ENCODE measurements around the gene NUP62. TPM values are rescaled to one million over a fixed set of nuclear protein-coding genes. Genes with fewer than 3 reads are reported as not detected.
A peak's percentile ranks its signal among the peaks of the same experiment; 100 is the strongest.
"Not testable (repeated sequence)": the region's sequence is repeated elsewhere in the genome, so short reads cannot be mapped to it uniquely, and the experiment has no call there.

The NUP62 gene
- total RNA-seq, 3 donors from 2014 or later (not counting 1 experiment from before 2014, with no cell fraction given): 34.2 to 57.4 (median 40.9) TPM

DNA sequence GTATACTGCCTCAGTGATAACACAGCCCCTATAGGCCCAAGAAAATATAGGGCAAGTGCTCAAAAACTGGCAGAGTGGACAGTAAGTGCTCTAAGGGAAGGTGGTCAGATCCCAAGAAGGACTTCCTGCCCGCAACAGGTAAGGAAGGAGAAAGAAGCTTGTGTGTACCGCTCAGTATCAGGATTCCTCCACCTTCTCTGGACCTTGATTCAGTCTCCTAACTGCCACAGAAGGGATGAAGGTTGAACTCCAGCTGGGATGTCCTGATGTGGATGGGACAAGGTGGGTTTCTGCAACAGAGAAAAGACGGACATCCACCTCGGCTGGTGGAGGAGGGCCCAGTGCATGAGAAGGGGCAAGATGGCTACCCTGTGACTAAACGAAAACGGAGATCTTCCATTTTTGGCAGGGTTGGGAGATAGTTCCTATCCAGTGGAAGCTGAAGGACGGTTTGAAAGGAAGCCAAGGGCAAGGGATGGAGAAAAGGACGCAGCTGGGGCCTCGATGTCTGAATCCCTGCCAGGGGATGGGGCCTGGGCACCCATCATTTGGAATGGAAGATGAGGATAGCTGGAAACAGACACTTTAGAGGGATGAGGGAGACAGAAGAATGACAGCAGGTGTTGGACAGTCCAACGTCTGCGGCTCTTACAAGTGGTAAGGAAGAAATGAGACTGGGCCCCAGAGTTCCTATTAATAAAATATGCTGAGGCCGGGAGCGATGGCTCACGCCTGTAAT, 1.6 kb downstream of the NUP62 start:
- ATAC-seq: no peak
- 84% methylated on average over 13 of the region's 14 CpGs for WGBS (ENCODE audit: insufficient coverage)
- peak overlapping the region; percentile 97 for H3K27ac Mint-ChIP-seq
- Histone ChIP-seq H3K4me3 (ENCODE audit: low read length) (no peak overlapping the region), H3K27ac (ENCODE audit: low read length) (no peak overlapping the region), H3K27me3 (ENCODE audit: control insufficient read depth, insufficient read depth, low read length) (no peaks in the 10 kb centered on the region), H3K36me3 (ENCODE audit: control insufficient read depth, insufficient read depth, low read length) (peaks cover 32% of the 10 kb centered on the region), H3K4me1 (ENCODE audit: control insufficient read depth, insufficient read depth, low read length) (peaks cover 66% of the 10 kb centered on the region), H3K9me3 (ENCODE audit: control insufficient read depth, insufficient read depth, low read length) (no peaks in the 10 kb centered on the region)
- H3K27me3 Mint-ChIP-seq (ENCODE audit: low read depth in 2 of 2): no peaks in the 10 kb centered on the region
- peak overlapping the region; percentile 99 for H3K4me3 Mint-ChIP-seq
- peaks cover 51 to 55% of the 10 kb centered on the region in 2 donors for H3K4me1 Mint-ChIP-seq
- intact Hi-C loops (cut with micrococcal nuclease): loop anchor here (2.0 kb wide), 1 partner anchor 51 kb away; the partner anchor contains the start of genes AKT1S1 and TBC1D17
- DNase-seq: no peak
- H3K9me3 Mint-ChIP-seq: peaks cover 0 to 5% of the 10 kb centered on the region in 2 donors
- TF ChIP-seq, protein P1, sequence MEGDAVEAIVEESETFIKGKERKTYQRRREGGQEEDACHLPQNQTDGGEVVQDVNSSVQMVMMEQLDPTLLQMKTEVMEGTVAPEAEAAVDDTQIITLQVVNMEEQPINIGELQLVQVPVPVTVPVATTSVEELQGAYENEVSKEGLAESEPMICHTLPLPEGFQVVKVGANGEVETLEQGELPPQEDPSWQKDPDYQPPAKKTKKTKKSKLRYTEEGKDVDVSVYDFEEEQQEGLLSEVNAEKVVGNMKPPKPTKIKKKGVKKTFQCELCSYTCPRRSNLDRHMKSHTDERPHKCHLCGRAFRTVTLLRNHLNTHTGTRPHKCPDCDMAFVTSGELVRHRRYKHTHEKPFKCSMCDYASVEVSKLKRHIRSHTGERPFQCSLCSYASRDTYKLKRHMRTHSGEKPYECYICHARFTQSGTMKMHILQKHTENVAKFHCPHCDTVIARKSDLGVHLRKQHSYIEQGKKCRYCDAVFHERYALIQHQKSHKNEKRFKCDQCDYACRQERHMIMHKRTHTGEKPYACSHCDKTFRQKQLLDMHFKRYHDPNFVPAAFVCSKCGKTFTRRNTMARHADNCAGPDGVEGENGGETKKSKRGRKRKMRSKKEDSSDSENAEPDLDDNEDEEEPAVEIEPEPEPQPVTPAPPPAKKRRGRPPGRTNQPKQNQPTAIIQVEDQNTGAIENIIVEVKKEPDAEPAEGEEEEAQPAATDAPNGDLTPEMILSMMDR (IDR thresholded peaks at IDR 0.05): no peak
- no peaks in the 10 kb centered on the region for H3K36me3 Mint-ChIP-seq

DNA sequence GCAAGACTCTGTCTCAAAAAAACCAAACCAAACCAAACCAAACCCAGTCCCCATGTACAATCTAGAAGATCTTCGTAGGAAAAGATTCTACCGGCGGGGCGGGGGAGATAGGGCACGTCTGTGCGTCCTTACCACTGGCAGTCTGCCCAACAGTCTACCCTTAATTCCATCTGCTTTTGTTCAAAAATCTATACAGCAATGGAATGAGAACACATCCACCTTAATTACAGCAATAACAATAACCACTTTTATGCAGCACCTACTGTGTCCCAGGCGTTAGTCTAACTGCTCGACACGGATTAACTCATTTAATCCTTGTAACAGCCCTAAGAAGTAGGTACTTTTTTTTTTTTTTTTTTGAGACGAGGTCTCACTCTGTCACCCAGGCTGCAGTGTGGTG, 2.8 kb downstream of the NUP62 start:
- TF ChIP-seq, protein P1 (IDR thresholded peaks at IDR 0.05): no peak
- Histone ChIP-seq H3K4me3 (ENCODE audit: low read length) (no peak overlapping the region), H3K27ac (ENCODE audit: low read length) (no peak overlapping the region), H3K4me1 (ENCODE audit: control insufficient read depth, insufficient read depth, low read length) (peaks cover 56% of the 10 kb centered on the region), H3K27me3 (ENCODE audit: control insufficient read depth, insufficient read depth, low read length) (no peaks in the 10 kb centered on the region), H3K36me3 (ENCODE audit: control insufficient read depth, insufficient read depth, low read length) (peaks cover 34% of the 10 kb centered on the region), H3K9me3 (ENCODE audit: control insufficient read depth, insufficient read depth, low read length) (no peaks in the 10 kb centered on the region)
- no peaks in the 10 kb centered on the region for H3K27me3 Mint-ChIP-seq (ENCODE audit: low read depth in 2 of 2)
- 93% methylated on average over 10 of the region's 10 CpGs for WGBS (ENCODE audit: insufficient coverage)
- H3K4me1 Mint-ChIP-seq: peaks cover 45 to 51% of the 10 kb centered on the region in 2 donors
- H3K4me3 Mint-ChIP-seq: no peak overlapping the region
- no peak for DNase-seq
- no peak overlapping the region for H3K27ac Mint-ChIP-seq
- H3K36me3 Mint-ChIP-seq: no peaks in the 10 kb centered on the region
- no peak for ATAC-seq
- intact Hi-C loops (cut with micrococcal nuclease): no loop called here
- peaks cover 0 to 2% of the 10 kb centered on the region in 2 donors for H3K9me3 Mint-ChIP-seq

DNA sequence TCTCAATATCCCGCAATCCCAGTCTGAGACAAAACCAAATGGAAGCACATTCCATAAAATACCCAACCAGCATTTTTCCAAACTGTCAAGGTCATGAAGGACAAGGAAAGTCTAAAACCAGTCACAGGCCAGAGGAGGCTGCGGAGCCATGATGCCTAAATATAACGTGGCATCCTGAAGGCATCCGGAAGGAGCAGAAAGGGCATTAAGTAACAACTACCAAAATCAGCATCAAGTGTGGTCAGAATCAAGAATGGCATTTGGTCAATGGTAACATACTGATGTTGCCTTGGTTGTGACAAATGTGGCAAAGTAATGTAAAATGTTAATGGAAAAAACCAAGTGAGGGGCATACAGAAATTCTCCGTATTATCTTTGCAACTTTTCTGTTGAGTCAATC, 3.8 kb downstream of the NUP62 start:
- Histone ChIP-seq H3K27ac (ENCODE audit: low read length) (no peak overlapping the region), H3K36me3 (ENCODE audit: control insufficient read depth, insufficient read depth, low read length) (peaks cover 38% of the 10 kb centered on the region), H3K4me3 (ENCODE audit: low read length) (no peak overlapping the region), H3K4me1 (ENCODE audit: control insufficient read depth, insufficient read depth, low read length) (peaks cover 46% of the 10 kb centered on the region), H3K9me3 (ENCODE audit: control insufficient read depth, insufficient read depth, low read length) (no peaks in the 10 kb centered on the region), H3K27me3 (ENCODE audit: control insufficient read depth, insufficient read depth, low read length) (no peaks in the 10 kb centered on the region)
- peaks cover 0 to 2% of the 10 kb centered on the region in 2 donors for H3K9me3 Mint-ChIP-seq
- H3K27me3 Mint-ChIP-seq (ENCODE audit: low read depth in 2 of 2): no peaks in the 10 kb centered on the region
- TF ChIP-seq, protein P1 (IDR thresholded peaks at IDR 0.05): no peak
- intact Hi-C loops (cut with micrococcal nuclease): no loop called here
- no peak for ATAC-seq
- WGBS (ENCODE audit: insufficient coverage): 98% methylated on average over 5 of the region's 5 CpGs
- H3K4me3 Mint-ChIP-seq: peak overlapping the region; percentile 9
- DNase-seq: no peak
- H3K36me3 Mint-ChIP-seq: no peaks in the 10 kb centered on the region
- no peak overlapping the region for H3K27ac Mint-ChIP-seq
- H3K4me1 Mint-ChIP-seq: peaks cover 35 to 51% of the 10 kb centered on the region in 2 donors

DNA sequence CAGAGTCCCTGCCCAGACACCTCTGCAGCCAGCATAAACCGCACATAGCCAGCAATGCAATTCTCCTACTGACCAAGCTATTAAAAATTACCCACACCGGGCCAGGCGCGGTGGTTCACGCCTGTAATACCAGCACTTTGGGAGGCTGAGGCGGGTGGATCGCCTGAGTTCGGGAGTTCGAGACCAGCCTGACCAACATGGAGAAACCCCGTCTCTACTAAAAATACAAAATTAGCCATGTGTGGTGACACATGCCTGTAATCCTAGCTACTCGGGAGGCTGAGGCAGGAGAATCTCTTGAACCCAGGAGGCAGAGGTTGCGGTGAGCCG, 4.5 kb downstream of the NUP62 start:
- H3K36me3 Mint-ChIP-seq; H3K9me3 ChIP-seq (ENCODE audit: control insufficient read depth, insufficient read depth, low read length); H3K27me3 Mint-ChIP-seq (ENCODE audit: low read depth in 2 of 2); DNase-seq; H3K4me3 Mint-ChIP-seq; H3K27ac Mint-ChIP-seq; H3K27ac ChIP-seq (ENCODE audit: low read length); ATAC-seq; intact Hi-C loops (cut with micrococcal nuclease); H3K27me3 ChIP-seq (ENCODE audit: control insufficient read depth, insufficient read depth, low read length); H3K4me3 ChIP-seq (ENCODE audit: low read length); H3K9me3 Mint-ChIP-seq: not testable (repeated sequence)
- Histone ChIP-seq H3K36me3 (ENCODE audit: control insufficient read depth, insufficient read depth, low read length) (peaks cover 38% of the 10 kb centered on the region), H3K4me1 (ENCODE audit: control insufficient read depth, insufficient read depth, low read length) (peaks cover 39% of the 10 kb centered on the region)
- 96% methylated on average over 13 of the region's 13 CpGs for WGBS (ENCODE audit: insufficient coverage)
- peaks cover 28 to 46% of the 10 kb centered on the region in 2 donors for H3K4me1 Mint-ChIP-seq

Data from natural killer cell (primary cell).